ENCODE measurements around the gene KCNQ1OT1.

Gene KCNQ1OT1

GRCh38 chr11:2685566-2686359 lies 14.0 kb downstream of the KCNQ1OT1 start:
- Mint-ChIP-seq H3K36me3 (ENCODE audit: low read depth) (no peaks in the 10 kb centered on the region), H3K9me3 (no peaks in the 10 kb centered on the region), H3K27ac (no peak overlapping the region), H3K4me1 (ENCODE audit: low read depth) (no peaks in the 10 kb centered on the region), H3K4me3 (no peak overlapping the region), H3K27me3 (ENCODE audit: low read depth) (no peaks in the 10 kb centered on the region)
- no peak for DNase-seq (ENCODE audit: low spot score)

GRCh38 chr11:2685051-2685450 lies 14.7 kb downstream of the KCNQ1OT1 start:
- no peak for DNase-seq (ENCODE audit: low spot score)
- H3K9me3 Mint-ChIP-seq: no peaks in the 10 kb centered on the region
- H3K27me3 Mint-ChIP-seq (ENCODE audit: low read depth): no peaks in the 10 kb centered on the region
- H3K4me1 Mint-ChIP-seq (ENCODE audit: low read depth): no peaks in the 10 kb centered on the region
- H3K27ac Mint-ChIP-seq: no peak overlapping the region
- no peaks in the 10 kb centered on the region for H3K36me3 Mint-ChIP-seq (ENCODE audit: low read depth)
- no peak overlapping the region for H3K4me3 Mint-ChIP-seq

- no peak for DNase-seq (ENCODE audit: low spot score)
- H3K4me3 Mint-ChIP-seq: no peak overlapping the region
- no peaks in the 10 kb centered on the region for H3K36me3 Mint-ChIP-seq (ENCODE audit: low read depth)
- H3K27me3 Mint-ChIP-seq (ENCODE audit: low read depth): no peaks in the 10 kb centered on the region
- H3K27ac Mint-ChIP-seq: no peak overlapping the region
- no peaks in the 10 kb centered on the region for H3K9me3 Mint-ChIP-seq
- H3K4me1 Mint-ChIP-seq (ENCODE audit: low read depth): no peaks in the 10 kb centered on the region
Measured at GRCh38 chr11:2684581-2684980, 15.2 kb downstream of the KCNQ1OT1 start.

GRCh38 chr11:2683806-2684205 lies 16.0 kb downstream of the KCNQ1OT1 start:
- H3K4me1 Mint-ChIP-seq (ENCODE audit: low read depth): no peaks in the 10 kb centered on the region
- DNase-seq (ENCODE audit: low spot score): no peak
- H3K27me3 Mint-ChIP-seq (ENCODE audit: low read depth): no peaks in the 10 kb centered on the region
- no peak overlapping the region for H3K27ac Mint-ChIP-seq
- no peaks in the 10 kb centered on the region for H3K9me3 Mint-ChIP-seq
- no peaks in the 10 kb centered on the region for H3K36me3 Mint-ChIP-seq (ENCODE audit: low read depth)
- no peak overlapping the region for H3K4me3 Mint-ChIP-seq

GRCh38 chr11:2681408-2682145 lies 18.2 kb downstream of the KCNQ1OT1 start:
- H3K27me3 Mint-ChIP-seq (ENCODE audit: low read depth): no peaks in the 10 kb centered on the region
- no peaks in the 10 kb centered on the region for H3K36me3 Mint-ChIP-seq (ENCODE audit: low read depth)
- H3K4me3 Mint-ChIP-seq: no peak overlapping the region
- no peak for DNase-seq (ENCODE audit: low spot score)
- H3K4me1 Mint-ChIP-seq (ENCODE audit: low read depth): peaks cover 2% of the 10 kb centered on the region
- no peaks in the 10 kb centered on the region for H3K9me3 Mint-ChIP-seq
- H3K27ac Mint-ChIP-seq: no peak overlapping the region

- H3K4me3 Mint-ChIP-seq: no peak overlapping the region
- no peak overlapping the region for H3K27ac Mint-ChIP-seq
- H3K27me3 Mint-ChIP-seq (ENCODE audit: low read depth): no peaks in the 10 kb centered on the region
- DNase-seq (ENCODE audit: low spot score): no peak
- H3K36me3 Mint-ChIP-seq (ENCODE audit: low read depth): no peaks in the 10 kb centered on the region
- peaks cover 2% of the 10 kb centered on the region for H3K4me1 Mint-ChIP-seq (ENCODE audit: low read depth)
- no peaks in the 10 kb centered on the region for H3K9me3 Mint-ChIP-seq
Measured at GRCh38 chr11:2679011-2679676, 20.6 kb downstream of the KCNQ1OT1 start.

- H3K27me3 Mint-ChIP-seq (ENCODE audit: low read depth): no peaks in the 10 kb centered on the region
- H3K4me3 Mint-ChIP-seq: no peak overlapping the region
- no peaks in the 10 kb centered on the region for H3K9me3 Mint-ChIP-seq
- H3K36me3 Mint-ChIP-seq (ENCODE audit: low read depth): no peaks in the 10 kb centered on the region
- DNase-seq (ENCODE audit: low spot score): no peak
- H3K4me1 Mint-ChIP-seq (ENCODE audit: low read depth): peaks cover 2% of the 10 kb centered on the region
- no peak overlapping the region for H3K27ac Mint-ChIP-seq
Measured at GRCh38 chr11:2678396-2678795, 21.4 kb downstream of the KCNQ1OT1 start.

- Mint-ChIP-seq H3K27ac (no peak overlapping the region), H3K9me3 (no peaks in the 10 kb centered on the region), H3K4me3 (no peak overlapping the region), H3K4me1 (ENCODE audit: low read depth) (peaks cover 2% of the 10 kb centered on the region), H3K27me3 (ENCODE audit: low read depth) (no peaks in the 10 kb centered on the region), H3K36me3 (ENCODE audit: low read depth) (no peaks in the 10 kb centered on the region)
- DNase-seq (ENCODE audit: low spot score): no peak
Measured at GRCh38 chr11:2677127-2677526, 22.7 kb downstream of the KCNQ1OT1 start.

GRCh38 chr11:2675540-2675939 lies 24.3 kb downstream of the KCNQ1OT1 start:
- H3K27me3 Mint-ChIP-seq (ENCODE audit: low read depth): no peaks in the 10 kb centered on the region
- H3K4me1 Mint-ChIP-seq (ENCODE audit: low read depth): peaks cover 2% of the 10 kb centered on the region
- DNase-seq (ENCODE audit: low spot score): no peak
- H3K36me3 Mint-ChIP-seq (ENCODE audit: low read depth): no peaks in the 10 kb centered on the region
- no peak overlapping the region for H3K27ac Mint-ChIP-seq
- H3K4me3 Mint-ChIP-seq: no peak overlapping the region
- H3K9me3 Mint-ChIP-seq: no peaks in the 10 kb centered on the region

- no peak overlapping the region for H3K4me3 Mint-ChIP-seq
- H3K9me3 Mint-ChIP-seq: no peaks in the 10 kb centered on the region
Measured at GRCh38 chr11:2674658-2675131, 25.1 kb downstream of the KCNQ1OT1 start.

GRCh38 chr11:2673871-2674471 lies 25.8 kb downstream of the KCNQ1OT1 start:
- Mint-ChIP-seq H3K27me3 (ENCODE audit: low read depth) (no peaks in the 10 kb centered on the region), H3K36me3 (ENCODE audit: low read depth) (no peaks in the 10 kb centered on the region), H3K27ac (no peak overlapping the region), H3K4me3 (no peak overlapping the region), H3K9me3 (no peaks in the 10 kb centered on the region), H3K4me1 (ENCODE audit: low read depth) (peaks cover 2% of the 10 kb centered on the region)
- DNase-seq (ENCODE audit: low spot score): no peak

More at GRCh38 chr11:2674658-2675131, 25.1 kb downstream of the KCNQ1OT1 start:
- no peak overlapping the region for H3K27ac Mint-ChIP-seq
- no peaks in the 10 kb centered on the region for H3K27me3 Mint-ChIP-seq (ENCODE audit: low read depth)
- H3K4me1 Mint-ChIP-seq (ENCODE audit: low read depth): peaks cover 2% of the 10 kb centered on the region
- no peaks in the 10 kb centered on the region for H3K36me3 Mint-ChIP-seq (ENCODE audit: low read depth)
- DNase-seq (ENCODE audit: low spot score): no peak

- H3K9me3 Mint-ChIP-seq: no peaks in the 10 kb centered on the region
- H3K4me1 Mint-ChIP-seq (ENCODE audit: low read depth): peaks cover 2% of the 10 kb centered on the region
- H3K27me3 Mint-ChIP-seq (ENCODE audit: low read depth): no peaks in the 10 kb centered on the region
- no peak for DNase-seq (ENCODE audit: low spot score)
- no peaks in the 10 kb centered on the region for H3K36me3 Mint-ChIP-seq (ENCODE audit: low read depth)
- no peak overlapping the region for H3K4me3 Mint-ChIP-seq
- no peak overlapping the region for H3K27ac Mint-ChIP-seq
Measured at GRCh38 chr11:2673250-2673610, 26.6 kb downstream of the KCNQ1OT1 start.

- Mint-ChIP-seq H3K36me3 (ENCODE audit: low read depth) (no peaks in the 10 kb centered on the region), H3K4me3 (no peak overlapping the region), H3K27me3 (ENCODE audit: low read depth) (no peaks in the 10 kb centered on the region), H3K9me3 (no peaks in the 10 kb centered on the region), H3K27ac (no peak overlapping the region), H3K4me1 (ENCODE audit: low read depth) (peaks cover 2% of the 10 kb centered on the region)
- no peak for DNase-seq (ENCODE audit: low spot score)
Measured at GRCh38 chr11:2672553-2673249, 27.1 kb downstream of the KCNQ1OT1 start.

Data from T-helper 2 cell treated with Interferon-gamma antibody and Interleukin-4, amounts not matched to agents 5 μg/mL and 100 μg/mL, for 36 hours (primary cell).